HEK293 (cell line): ENCODE results near the gene GABRA5.
"Not testable (repeated sequence)": the region's sequence is repeated elsewhere in the genome, so short reads cannot be mapped to it uniquely, and the experiment has no call there.

Experiments used
- ATF2 ChIP-seq: fragments of 450-650 bp; formaldehyde crosslinking; IDR thresholded peaks from 2 replicates; pipeline ENCODE4 v1.5.1; 2016; ENCODE audit warnings: missing biosample characterization, missing genetic modification characterization, low read depth
- ZFP37 ChIP-seq: fragments of 450-650 bp; formaldehyde crosslinking; IDR thresholded peaks from 2 replicates; pipeline ENCODE4 v1.5.1; 2016; ENCODE audit warnings: missing biosample characterization, missing genetic modification characterization
- ZNF16 ChIP-seq: fragments of 450-650 bp; formaldehyde crosslinking; IDR thresholded peaks from 2 replicates; pipeline ENCODE4 v1.5.1; 2016; ENCODE audit warnings: low read depth, missing biosample characterization, missing genetic modification characterization
- TF ChIP-seq, protein P1 (sequence below): fragments of 450-650 bp; formaldehyde crosslinking; IDR thresholded peaks from 2 replicates; pipeline ENCODE4 v1.5.1; 2016; ENCODE audit warnings: missing biosample characterization, missing genetic modification characterization

DNA sequence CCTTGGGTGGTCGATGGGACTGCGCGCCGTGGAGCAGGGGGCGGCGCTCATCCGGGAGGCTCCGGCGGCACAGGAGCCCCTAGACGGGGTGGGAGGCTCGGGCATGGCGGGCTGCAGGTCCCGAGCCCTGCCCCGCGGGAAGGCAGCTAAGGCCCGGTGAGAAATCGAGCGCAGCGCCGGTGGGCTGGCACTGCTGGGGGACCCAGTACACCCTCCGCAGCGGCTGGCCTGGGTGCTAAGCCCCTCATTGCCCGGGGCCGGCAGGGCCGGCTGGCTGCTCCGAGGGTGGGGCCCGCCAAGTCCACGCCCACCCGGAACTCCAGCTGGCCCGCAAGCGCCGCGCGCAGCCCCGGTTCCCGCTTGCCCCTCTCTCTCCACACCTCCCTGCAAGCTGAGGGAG is 35.7 kb upstream of the GABRA5 start:
- TF ChIP-seq, protein P1, sequence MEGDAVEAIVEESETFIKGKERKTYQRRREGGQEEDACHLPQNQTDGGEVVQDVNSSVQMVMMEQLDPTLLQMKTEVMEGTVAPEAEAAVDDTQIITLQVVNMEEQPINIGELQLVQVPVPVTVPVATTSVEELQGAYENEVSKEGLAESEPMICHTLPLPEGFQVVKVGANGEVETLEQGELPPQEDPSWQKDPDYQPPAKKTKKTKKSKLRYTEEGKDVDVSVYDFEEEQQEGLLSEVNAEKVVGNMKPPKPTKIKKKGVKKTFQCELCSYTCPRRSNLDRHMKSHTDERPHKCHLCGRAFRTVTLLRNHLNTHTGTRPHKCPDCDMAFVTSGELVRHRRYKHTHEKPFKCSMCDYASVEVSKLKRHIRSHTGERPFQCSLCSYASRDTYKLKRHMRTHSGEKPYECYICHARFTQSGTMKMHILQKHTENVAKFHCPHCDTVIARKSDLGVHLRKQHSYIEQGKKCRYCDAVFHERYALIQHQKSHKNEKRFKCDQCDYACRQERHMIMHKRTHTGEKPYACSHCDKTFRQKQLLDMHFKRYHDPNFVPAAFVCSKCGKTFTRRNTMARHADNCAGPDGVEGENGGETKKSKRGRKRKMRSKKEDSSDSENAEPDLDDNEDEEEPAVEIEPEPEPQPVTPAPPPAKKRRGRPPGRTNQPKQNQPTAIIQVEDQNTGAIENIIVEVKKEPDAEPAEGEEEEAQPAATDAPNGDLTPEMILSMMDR, result not testable (repeated sequence)
- TF ChIP-seq ZNF16; ZFP37 (tag by site-specific recombination); ATF2 (tag by site-specific recombination): not testable (repeated sequence)
